Medulla oblongata (tissue), 1 donor: Measurements from ENCODE around the gene PSAP.

ENCODE experiments used
- DNase-seq: peaks from one replicate; pipeline ENCODE4 v3.0.0-alpha.2; 2015; ENCODE audit errors: extremely low spot score

The PSAP gene

DNA sequence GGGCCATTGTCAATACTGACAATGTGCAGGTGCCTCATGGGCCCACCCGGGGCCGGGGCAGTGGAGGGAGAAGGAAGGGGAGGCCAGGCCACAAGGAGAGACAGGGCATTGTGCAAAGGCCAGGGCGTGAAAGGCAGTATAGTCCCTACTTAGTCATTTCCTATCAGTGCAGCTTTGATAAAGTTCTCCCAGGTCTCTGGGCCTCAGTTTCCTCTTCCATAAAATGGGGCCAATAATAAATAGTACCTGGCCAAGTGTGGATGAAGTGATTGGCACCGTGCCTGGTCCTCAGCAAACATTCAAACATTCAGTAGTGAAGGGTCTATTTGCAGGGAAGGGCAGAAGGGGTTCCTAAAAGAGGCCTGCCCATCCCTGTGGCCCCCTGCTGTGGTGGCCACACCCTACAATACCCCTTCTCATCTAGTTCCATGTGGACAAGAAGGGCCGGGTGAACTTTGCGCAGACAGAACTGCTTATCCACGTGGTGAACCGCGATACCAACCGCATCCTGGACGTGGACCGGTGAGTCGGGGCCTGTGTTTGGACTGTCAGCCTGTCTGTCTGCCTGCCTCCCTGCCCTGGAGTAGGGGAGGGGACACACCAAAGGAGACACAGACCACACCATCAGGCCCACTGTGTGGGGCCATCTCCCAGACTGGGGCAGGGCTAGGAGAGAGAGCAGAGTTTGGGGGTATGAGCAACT, 40.9 kb downstream of the PSAP start:
- DNase-seq, result no peak

GRCh38 chr10:71809628-71810027, 41.4 kb downstream of the PSAP start:
- DNase-seq, result no peak

GRCh38 chr10:71807557-71808510, 43.2 kb downstream of the PSAP start:
- no peak for DNase-seq

DNA sequence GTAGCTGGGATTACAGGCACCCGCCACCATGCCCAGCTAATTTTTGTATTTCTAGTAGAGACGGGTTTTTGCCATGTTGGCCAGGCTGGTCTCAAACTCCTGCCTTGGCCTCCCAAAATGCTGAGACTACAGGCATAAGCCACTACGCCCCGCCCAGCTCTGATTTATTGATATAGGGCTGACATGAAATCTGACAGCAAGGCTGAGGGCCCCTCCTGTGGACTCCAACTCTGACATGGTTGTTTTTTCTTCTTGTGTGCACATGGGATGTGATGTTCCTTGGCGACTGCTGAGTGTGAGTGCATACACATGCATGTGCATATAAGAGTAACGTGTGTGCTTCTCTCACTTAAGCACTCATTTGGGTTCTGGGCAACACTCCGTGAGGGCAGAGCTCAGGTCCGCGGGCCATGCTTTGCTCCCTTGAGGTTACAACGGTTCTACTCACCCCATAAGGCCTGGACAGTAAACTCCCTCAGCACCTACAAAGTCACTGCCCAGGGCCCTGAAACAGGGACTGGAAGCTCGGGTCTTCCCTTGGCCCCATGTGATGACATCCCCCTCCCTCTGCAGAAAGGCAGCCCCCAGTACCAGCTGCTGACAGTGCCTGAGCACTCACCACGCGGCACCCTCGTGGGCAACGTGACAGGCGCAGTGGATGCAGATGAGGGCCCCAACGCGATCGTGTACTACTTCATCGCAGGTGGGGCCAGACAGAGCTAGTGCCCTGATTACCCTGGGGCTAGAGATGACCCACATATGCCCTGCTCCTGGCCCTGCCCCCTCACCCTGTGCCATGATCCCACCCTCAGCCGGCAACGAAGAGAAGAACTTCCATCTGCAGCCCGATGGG, 44.1 kb downstream of the PSAP start:
- no peak for DNase-seq

DNA sequence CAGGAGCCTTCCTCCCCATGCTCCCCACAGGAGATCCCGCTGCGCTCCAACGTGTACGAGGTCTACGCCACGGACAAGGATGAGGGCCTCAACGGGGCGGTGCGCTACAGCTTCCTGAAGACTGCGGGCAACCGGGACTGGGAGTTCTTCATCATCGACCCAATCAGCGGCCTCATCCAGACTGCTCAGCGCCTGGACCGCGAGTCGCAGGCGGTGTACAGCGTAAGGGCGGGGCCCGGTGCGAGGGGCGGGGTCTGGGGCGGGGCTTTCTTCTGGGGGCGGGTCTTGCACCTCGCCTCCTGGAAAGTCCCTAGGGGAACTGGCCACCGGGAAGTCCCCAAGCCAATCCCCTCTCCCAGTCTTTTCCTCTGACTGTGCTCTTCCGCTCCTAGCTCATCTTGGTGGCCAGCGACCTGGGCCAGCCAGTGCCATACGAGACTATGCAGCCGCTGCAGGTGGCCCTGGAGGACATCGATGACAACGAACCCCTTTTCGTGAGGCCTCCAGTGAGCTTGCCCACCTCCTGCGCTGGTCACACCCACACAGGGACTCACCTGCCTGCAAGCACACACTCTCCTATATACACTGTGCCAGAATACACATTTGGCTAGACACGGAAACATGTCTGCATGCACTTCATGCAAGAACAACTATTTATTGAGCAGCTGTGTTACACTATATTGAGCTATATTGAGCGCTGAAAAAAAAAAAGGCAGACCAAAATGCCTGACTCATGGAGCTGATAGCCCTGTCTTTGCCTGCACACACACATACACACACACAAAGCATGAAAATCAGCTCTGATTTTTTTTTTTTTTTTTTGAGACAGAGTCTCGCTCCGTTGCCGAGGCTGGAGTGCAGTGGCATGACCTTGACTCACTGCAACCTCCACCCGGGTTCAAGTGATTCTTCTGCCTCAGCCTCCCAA, 45.0 kb downstream of the PSAP start:
- no peak for DNase-seq

- peak; percentile 89 for DNase-seq
Measured at GRCh38 chr10:71804077-71804476, 47.0 kb downstream of the PSAP start.

DNA sequence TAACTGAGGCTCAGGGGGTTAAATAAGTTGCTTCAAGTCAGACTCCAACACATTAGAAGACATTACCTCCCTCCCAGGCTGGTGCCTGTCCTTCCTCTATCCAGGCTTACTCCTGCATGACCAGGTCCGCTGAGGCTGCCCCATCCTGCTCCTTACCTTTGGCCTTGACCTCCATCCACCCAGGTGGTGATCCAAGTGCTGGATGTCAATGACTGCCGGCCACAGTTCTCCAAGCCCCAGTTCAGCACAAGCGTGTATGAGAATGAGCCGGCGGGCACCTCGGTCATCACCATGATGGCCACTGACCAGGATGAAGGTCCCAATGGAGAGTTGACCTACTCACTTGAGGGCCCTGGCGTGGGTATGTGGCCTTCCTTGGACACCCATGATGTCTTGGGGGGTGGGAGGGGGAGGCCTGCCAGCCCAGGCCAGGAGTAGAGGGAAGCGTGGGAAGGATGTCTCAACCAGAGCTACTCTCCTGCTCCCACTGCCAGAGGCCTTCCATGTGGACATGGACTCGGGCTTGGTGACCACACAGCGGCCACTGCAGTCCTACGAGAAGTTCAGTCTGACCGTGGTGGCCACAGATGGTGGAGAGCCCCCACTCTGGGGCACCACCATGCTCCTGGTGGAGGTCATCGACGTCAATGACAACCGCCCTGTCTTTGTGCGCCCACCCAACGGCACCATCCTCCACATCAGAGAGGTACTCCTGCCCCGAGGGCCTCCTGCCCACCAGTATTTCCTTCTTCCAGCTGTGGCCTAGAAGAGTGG, 48.1 kb downstream of the PSAP start:
- no peak for DNase-seq

DNA sequence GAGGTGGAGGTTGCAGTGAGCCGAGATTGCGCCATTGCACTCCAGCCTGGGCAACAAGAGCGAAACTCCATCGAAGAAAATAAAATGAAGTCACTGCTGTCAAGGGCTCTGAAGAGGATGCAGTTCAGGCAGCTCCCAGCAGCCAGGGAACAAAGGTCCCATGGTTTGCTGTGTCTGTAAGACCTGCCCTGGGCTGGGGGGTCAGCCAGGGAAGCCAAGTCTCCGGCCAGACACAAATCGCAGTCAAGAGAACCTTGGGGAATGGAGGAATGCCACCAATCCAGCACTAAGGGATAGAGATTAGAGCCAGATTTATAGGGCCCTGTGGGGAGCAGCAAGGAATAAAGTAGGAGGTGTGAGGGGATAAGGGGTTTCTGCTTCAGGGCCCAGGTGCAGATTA, 48.8 kb downstream of the PSAP start:
- DNase-seq, result no peak

DNA sequence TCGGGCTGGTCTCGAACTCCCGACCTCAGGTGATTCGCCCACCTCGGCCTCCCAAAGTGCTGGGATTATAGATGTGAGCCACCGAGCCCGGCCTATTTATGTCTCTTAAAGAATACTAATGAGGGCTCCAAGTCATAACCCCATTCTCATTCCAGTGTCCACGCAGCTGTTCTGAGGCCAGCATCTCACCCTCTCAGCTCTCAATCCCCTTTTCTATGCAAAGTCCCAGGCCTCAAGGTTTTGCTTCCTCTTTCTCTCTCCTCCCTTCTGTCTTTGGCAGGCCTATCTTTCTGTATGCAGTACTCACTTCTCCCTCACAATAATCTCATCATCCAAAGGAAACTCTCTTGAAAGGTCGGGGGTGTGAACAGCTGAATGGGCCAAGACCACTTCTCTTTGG, 49.7 kb downstream of the PSAP start:
- no peak for DNase-seq

GRCh38 chr10:71799608-71800453, 51.2 kb downstream of the PSAP start:
- DNase-seq, result no peak

- no peak for DNase-seq
Measured at GRCh38 chr10:71799112-71799511, 51.9 kb downstream of the PSAP start.

- no peak for DNase-seq
Measured at GRCh38 chr10:71798308-71798624, 52.8 kb downstream of the PSAP start.

DNA sequence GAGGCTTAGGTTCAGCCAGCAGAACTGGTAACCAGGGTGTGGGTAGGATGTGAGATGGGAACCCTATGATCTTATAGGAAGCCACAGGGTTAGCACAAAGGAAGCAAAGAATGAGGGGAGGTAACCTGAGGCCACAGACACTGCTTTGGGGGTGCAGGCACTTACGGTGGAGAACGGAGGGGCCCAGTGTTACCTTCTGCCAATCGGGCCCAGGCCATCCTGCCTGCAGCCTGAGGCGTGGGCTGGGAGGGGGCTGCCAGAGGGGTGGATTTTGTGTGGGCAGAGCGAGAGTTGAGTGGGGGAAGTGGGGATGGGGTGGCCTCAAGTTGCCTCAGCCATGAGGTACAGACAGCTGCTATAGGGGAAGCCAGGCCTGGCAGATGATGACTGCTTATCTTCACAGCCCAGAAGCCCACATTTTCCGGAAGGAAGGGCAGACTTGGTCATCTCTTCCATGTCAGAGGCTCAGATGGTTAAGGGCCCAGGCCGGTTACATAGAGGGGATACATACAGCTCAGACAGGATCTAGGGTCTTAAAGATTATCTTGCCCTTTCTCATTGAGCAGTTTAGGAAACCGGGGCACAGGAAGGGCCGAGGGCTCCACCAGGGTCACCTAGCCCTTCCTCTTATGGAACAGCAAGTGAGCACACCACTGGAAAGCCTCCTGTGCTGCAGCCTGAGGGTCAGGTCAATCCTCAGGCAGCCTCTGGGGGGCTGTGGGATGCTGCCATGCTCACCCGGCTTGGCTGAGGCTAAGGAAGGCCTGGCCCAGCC, 53.3 kb downstream of the PSAP start:
- no peak for DNase-seq

- no peak for DNase-seq
Measured at GRCh38 chr10:71796749-71797405, 54.2 kb downstream of the PSAP start.

GRCh38 chr10:71795248-71795647, 55.8 kb downstream of the PSAP start:
- no peak for DNase-seq

- no peak for DNase-seq
Measured at GRCh38 chr10:71790749-71791440, 60.2 kb downstream of the PSAP start.

- no peak for DNase-seq
Measured at GRCh38 chr10:71789871-71790270, 61.2 kb downstream of the PSAP start.

DNA sequence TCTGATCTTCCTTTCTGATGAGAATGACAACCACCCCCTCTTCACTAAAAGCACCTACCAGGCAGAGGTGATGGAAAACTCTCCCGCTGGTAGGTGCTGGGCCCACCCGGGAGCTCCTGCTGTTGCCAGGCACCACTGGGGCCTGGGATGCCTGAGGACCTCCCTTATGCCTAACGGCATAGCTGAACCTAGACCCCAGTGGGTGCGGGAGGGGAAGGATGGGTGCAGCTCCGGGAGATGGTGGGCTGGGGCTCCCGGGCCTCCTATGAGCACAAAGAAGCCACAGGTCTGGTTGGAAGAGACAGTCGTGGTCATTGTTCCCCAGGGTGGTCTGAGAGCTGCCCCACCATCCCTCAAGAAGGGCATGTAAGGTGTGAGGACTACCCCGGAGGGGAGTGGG, 62.1 kb downstream of the PSAP start:
- no peak for DNase-seq
